Superior temporal gyrus (tissue), 1 donor: Measurements from ENCODE around the gene STARD4.

ENCODE experiments used
- DNase-seq: peaks from one replicate; pipeline ENCODE4 v3.0.0-alpha.2; 2016; ENCODE audit errors: extremely low spot score

Gene STARD4

DNA sequence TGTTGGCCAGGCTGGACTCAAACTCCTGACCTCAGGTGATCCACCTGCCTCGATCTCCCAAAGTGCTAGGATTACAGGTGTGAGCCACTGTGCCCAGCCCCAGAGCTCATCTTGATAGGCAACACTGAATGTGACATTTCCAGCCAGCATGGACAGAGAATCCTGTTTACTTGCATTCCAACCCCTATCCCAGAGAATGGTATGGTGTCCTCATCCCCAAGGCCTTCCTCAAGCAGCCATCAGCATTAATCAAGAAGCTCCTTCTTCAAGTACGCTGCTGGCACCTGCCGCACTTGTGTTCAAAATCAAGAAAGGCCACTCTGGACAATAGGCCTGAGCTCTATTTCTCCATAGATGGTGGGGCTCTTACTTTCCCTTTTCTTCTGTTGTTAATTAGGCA lies 40.2 kb downstream of the STARD4 start:
- no peak for DNase-seq

DNA sequence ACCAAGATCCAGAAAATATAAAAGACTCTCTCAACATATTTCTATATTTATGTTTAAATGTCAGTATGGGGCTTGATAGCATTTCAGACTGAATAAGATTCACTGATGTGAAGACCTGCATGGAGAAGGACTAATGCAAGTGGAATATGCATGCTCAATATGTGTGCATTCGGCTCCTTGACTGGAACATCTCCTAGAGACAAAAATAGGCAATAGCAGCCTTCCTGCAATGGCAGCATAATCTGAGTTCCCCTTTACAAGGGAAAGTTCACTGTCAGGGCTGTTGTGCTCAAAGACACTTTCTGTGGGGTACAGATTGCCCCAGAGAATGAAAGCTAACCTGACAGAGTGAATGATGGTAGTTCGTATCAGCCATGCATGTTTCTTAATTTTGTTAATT lies 42.4 kb downstream of the STARD4 start:
- DNase-seq = no peak

DNA sequence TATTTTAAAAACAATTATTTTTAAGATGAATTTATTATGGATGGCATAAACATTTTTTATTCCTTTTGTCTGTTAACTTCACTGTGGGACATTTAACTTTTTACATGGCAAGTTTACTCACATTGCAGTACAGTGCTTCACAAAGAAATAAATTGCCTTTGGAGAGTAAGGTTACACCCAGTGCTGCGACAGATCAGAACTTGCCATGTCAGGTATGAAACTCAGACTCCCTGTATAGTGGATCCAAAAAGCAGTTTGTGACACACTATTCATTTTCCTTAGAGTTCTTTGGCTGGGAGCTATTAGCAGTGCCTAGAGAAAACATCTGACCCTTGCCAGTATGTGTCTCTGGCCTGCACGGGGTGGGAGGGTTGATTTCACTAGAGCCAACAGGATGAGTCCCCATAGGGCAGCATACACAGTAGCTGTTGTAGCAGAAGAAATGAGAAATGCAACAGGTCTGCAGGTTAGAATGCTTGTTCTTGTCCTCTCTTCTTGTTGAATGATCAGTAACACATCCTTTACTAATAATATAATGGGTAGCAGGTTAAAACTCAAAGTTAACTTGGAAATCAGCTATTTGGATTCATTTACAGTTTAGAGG lies 42.9 kb downstream of the STARD4 start:
- no peak for DNase-seq

DNA sequence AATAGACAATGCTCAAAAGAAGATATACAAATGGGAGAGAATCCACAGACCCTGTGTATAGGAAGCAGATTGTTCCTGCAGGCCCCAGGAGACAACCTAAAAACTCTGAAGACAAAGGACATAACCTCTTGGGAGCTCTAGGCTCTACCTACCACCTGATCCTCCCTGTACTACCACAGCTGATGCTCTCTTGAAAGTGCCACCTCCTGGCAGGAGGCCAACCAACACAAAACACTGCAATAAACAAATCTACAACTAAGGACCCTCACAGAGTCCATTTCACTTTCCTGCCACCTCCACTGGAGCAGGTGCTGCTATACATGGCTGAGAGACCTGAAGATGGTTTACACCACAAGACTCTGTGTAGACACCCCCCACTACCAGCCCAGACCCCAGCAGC lies 49.0 kb downstream of the STARD4 start:
- DNase-seq = no peak

DNA sequence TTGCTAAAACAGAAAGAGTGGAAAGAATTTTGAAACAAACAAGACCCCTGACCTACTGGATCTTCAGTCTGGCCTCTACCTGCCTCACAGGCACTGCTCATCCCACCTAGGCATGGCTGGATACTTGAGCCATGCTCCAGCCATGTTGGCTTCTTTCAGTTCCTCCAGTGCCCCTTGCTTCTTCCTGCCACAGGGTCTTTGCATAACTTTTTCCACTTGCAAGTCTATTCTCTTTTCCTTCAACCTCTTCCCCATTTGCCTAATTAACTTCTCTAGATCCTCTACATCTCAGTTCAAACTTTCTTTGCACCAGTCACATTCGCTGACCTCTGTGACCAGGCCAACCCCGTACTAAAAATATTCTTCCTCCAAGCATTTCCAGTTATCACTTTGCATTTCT lies 50.4 kb downstream of the STARD4 start:
- DNase-seq = no peak

DNA sequence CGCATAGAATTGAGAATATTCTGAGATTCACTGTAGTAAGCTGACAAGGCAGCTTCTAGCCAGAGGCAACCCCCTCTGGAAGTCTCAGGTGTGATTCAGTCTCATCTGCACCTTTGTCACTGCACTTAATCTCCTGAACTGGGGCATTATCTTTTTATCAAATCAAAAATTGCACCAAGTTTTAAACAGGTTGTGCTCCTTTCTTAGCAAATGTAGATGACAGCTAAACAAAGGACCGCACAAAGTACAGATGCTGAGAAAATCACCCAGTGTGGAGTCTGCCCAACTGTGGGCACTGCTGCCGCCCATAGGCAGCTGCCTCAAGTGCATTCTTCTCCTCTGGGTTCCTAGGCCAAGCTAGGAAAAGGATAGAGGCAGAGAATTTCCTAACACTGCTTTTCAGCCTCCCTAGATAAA lies 51.1 kb downstream of the STARD4 start:
- DNase-seq = peak; percentile 70

DNA sequence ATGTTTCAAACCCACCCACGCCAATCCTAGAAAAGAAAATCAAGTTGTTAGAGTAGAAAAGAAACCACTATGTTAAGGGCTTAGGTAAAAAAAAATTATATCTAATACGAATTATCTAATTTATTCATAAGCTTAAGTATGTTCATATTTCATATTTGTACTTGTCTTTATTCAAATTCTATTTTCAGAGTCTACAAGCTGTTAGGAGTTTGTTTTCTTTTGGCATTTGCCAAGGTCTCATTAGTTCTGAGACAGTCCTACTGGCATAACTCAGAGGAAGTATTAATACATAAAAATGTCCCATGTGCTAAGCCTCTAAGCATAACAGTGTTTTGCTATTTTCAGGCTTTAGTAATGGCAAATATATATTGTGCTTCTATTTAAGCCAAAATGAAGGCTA lies 57.6 kb downstream of the STARD4 start:
- DNase-seq = no peak

DNA sequence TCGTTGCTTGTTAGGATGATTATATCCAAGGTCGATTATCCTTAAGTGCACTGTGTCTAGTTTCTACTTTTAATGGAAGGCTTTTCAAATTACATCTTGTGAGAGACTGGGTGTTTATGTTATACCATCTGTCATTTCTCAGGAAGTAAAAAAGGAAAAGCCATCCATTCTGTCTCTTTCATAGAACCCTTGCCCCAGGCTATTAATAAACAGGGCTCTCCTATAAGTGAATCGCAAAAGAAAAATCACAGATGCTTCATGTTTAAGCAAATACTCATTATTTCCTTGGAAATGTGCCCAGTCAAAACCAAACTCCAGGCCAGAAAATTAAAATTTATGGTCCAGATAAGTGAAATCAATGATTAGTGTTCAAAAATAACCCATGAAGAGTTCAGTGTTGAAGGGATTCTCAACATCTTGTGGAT lies 58.1 kb downstream of the STARD4 start:
- no peak for DNase-seq

DNA sequence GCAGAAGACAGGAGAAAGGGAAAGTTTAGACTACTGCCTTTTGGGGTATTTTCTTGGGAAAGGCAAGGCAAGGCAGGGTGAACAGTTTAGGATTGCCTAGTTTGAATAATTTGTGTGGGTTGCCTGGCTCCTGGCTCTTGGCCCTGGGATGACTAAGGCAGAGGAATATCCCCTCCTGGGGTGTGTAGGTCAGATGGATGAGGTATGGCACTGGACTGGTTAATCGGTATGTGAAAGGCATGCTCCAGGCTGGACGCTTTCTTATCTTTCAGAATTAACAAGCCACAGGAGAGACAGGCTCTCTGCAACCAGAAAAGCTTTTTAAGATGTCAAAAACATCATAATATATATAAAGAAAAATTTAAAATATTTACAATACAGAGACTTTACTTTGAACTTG lies 58.6 kb downstream of the STARD4 start:
- DNase-seq = no peak

DNA sequence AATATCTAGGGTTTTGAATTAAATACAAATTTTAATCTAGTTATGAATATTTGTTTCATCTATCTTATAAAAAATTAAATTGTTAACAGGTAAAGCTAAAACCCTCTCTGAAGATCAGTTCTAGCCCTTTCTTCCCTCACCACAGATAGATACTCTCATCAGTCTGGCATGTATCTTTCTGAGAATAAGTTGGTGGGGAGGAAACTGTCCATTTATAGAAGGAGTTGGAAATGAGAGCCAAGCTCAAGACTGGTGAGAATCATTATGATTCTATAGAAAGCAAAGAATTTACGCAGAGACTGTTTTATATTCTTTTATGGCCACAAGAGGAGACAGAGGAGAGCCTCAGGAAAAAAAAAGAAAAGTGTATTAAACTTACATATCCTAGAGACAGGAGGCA lies 59.0 kb downstream of the STARD4 start:
- no peak for DNase-seq

DNA sequence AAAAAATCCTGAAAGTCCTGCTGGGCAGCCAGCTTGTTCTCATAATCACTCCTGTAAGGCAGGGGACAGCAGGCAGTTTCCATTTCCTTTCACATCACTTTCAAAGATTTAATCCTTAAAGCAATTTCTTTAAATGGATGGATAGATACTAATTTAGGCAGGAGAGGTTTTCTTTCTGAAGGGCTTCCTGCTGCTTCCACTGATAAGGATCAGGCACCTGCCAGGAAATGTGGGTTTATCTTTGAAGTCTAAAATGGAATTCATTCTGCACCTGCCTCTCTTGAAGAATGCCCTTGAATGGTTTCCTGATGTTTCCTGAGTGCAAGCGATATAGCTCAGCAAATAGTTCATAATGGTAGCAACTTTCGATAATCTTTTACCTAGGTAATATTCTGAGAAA lies 64.5 kb downstream of the STARD4 start:
- no peak for DNase-seq

DNA sequence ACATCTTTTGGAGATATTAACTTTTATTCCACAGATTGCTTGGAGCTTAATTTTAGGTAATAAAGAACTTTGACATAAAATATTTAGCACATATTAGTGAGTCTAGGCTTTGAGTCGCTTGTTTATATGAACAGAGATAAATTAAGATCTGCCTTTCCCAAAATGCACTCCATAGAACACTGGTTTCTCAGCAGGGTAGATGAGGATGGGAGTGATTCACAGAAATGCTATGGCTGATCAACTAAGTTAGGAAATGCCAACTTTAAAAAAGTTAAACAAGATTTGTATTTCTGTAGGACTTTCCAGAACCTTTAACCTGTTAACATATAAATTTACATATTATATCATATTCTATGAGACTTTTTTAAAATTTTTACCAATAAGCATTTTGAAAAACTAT lies 65.2 kb downstream of the STARD4 start:
- DNase-seq = no peak
